ENCODE results near the gene CRYBG1. TPM values are rescaled to one million over a fixed set of nuclear protein-coding genes. Genes with fewer than 3 reads are reported as not detected.
"Not testable (repeated sequence)": the region's sequence is repeated elsewhere in the genome, so short reads cannot be mapped to it uniquely, and the experiment has no call there.

Gene CRYBG1
- total RNA-seq, 2 donors from 2014 or later: 37.4 to 50.7 TPM

DNA sequence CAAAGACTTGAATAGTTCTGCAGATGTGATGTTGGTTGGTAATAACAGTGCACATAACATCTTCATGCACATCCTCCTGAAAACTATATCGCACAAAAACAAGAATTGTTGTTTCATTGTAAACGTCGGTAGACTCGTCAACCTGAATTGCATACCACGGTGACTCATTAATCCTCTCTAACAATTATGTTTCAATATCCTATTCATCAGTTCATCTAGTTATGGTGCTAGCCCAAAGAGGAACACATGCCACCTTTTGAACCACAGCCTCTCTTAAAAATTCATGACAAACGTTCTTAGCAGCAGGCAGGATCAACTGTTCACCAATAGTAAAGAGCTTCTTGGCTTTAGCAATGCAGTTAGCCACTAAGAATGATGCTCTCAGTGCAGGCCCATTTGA is 25.0 kb downstream of the CRYBG1 start:
- no peak for DNase-seq
- peaks cover 6% of the 10 kb centered on the region for H3K4me1 Mint-ChIP-seq (ENCODE audit: low read depth)
- no peak overlapping the region for H3K4me3 Mint-ChIP-seq
- peaks cover 3% of the 10 kb centered on the region for H3K27me3 Mint-ChIP-seq (ENCODE audit: low read depth)
- no peaks in the 10 kb centered on the region for H3K36me3 Mint-ChIP-seq (ENCODE audit: insufficient read depth in 2 of 2)
- ATAC-seq (replicated peaks in 1 of 2): no peak
- H3K27ac Mint-ChIP-seq: no peak overlapping the region
- H3K9me3 Mint-ChIP-seq: no peaks in the 10 kb centered on the region

DNA sequence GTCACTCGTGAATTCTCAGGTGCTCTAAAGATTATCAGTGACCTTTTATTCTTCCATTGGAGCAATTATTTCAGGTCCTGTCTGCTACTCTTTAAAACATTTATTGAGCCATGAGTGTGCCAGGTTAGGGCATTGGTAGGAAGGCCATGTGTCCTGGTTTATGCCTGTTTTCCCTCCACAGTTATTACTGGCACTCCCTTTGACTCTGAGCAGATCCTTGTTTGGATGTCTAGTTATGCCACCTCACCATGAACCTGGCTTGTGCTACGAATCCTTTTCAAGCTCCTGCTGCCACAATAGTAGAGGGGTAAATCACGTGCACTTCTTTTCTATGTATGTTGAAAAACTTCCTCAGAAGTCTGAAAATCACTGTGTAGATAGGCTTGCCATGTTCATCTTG is 27.4 kb downstream of the CRYBG1 start:
- H3K4me1 Mint-ChIP-seq (ENCODE audit: low read depth): no peaks in the 10 kb centered on the region
- H3K27me3 Mint-ChIP-seq (ENCODE audit: low read depth): peaks cover 19% of the 10 kb centered on the region
- no peak overlapping the region for H3K27ac Mint-ChIP-seq
- H3K9me3 Mint-ChIP-seq: no peaks in the 10 kb centered on the region
- no peaks in the 10 kb centered on the region for H3K36me3 Mint-ChIP-seq (ENCODE audit: insufficient read depth in 2 of 2)
- DNase-seq: no peak
- no peak overlapping the region for H3K4me3 Mint-ChIP-seq
- no peak for ATAC-seq (replicated peaks in 1 of 2)

DNA sequence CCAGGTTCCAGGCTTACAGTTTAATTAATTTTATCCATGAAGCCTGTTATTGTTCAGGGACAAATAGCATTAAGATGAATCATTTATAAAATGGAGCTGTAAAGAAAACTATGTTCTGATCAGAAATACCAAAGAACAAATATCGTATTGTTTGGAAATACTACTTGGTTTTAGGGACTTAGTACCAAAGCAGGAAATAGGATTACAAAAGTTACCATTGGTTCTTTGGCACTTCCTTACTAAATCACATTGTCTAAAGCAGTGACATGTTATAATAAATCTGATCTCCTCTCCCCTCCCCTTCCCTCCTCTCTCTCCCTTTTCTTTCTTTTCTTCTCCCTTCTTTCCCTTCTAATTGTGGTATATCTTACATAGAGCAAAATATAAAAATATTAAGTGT is 29.6 kb downstream of the CRYBG1 start:
- no peak for ATAC-seq (replicated peaks in 1 of 2)
- Mint-ChIP-seq H3K4me3 (no peak overlapping the region), H3K27ac (no peak overlapping the region), H3K9me3 (no peaks in the 10 kb centered on the region), H3K36me3 (ENCODE audit: insufficient read depth in 2 of 2) (no peaks in the 10 kb centered on the region), H3K4me1 (ENCODE audit: low read depth) (no peaks in the 10 kb centered on the region), H3K27me3 (ENCODE audit: low read depth) (peaks cover 30% of the 10 kb centered on the region)
- DNase-seq: no peak

DNA sequence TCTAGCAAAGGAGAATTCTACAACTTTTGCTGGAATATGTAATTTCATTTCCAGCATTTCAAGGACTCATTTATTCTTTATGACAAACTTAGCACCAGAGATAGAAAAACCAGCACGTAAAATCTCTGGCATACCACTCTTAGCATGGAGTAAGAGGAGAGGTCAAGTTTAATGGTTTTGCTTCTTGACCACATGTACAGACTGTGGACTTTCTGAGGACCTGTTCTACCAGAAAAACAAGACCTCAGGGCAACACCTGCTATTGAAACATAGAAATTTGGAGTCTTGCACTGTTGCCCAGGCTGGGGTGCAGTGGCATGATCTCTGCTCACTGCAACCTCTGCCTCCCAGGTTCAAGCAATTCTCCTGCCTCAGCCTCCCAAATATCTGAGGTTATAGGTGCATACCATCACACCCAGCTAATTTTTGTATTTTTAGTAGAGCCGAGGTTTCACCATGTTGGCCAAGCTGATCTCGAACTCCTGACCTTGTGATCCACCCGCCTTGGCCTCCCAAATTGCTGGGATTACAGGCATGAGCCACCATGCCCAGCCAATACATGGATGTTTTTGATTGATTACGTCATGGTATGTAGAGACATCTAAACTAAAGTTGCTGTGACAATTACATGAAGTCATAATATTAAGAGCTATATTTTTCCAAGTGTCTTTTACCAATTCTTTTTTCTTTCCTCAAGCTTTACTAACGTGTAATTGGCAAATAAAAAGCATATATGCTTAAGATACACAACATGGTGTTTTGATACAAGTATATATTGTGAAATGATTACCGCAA is 36.1 kb downstream of the CRYBG1 start:
- Mint-ChIP-seq H3K27me3 (ENCODE audit: low read depth) (peaks cover 30% of the 10 kb centered on the region), H3K9me3 (no peaks in the 10 kb centered on the region), H3K36me3 (ENCODE audit: insufficient read depth in 2 of 2) (no peaks in the 10 kb centered on the region), H3K4me1 (ENCODE audit: low read depth) (no peaks in the 10 kb centered on the region), H3K4me3 (no peak overlapping the region), H3K27ac (no peak overlapping the region)
- no peak for DNase-seq
- no peak for ATAC-seq (replicated peaks in 1 of 2)

DNA sequence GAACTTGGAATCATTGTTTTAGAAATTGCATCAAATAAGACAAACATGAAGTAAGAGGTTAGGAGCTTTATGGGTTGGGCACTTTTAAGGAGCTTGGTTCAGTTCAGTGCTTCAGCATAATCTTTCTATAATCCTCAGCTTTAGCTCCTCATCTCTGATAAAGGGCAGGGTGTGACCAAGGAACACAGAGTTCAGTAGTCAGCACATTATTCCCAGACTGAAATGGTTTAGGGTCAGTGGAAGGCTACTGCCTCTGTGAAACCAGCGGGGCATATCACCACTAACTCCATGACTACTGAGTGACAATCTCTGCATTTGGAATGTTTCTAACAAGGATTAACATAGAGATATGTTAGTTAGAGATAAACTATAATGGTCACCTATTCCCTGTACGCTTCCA is 36.9 kb downstream of the CRYBG1 start:
- Mint-ChIP-seq H3K4me3 (no peak overlapping the region), H3K27me3 (ENCODE audit: low read depth) (peaks cover 23% of the 10 kb centered on the region), H3K4me1 (ENCODE audit: low read depth) (no peaks in the 10 kb centered on the region), H3K9me3 (no peaks in the 10 kb centered on the region), H3K27ac (no peak overlapping the region), H3K36me3 (ENCODE audit: insufficient read depth in 2 of 2) (no peaks in the 10 kb centered on the region)
- DNase-seq (no peak), ATAC-seq (replicated peaks in 1 of 2) (no peak)

DNA sequence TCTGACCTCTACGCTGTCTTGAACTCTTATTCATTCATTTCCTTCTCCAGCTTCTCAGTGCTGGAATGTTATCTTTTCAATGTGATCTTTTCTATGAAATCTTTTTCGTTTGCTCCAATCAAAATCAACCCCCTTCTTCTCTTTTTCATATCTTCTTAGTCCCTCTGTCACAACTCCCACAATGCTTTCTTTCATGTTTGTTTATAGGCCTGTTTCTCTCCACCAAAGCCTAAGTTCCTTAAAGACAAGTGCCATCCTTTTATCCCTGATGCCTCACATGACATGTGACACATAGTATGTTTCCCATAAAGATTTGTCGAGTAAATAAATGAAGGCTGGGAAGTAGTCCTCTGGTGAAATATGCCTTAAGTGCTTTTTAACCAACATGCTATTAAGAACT is 38.1 kb downstream of the CRYBG1 start:
- H3K9me3 Mint-ChIP-seq: peaks cover 0 to 2% of the 10 kb centered on the region in 2 donors
- H3K36me3 Mint-ChIP-seq (ENCODE audit: insufficient read depth in 2 of 2): no peaks in the 10 kb centered on the region
- H3K4me1 Mint-ChIP-seq (ENCODE audit: low read depth): no peaks in the 10 kb centered on the region
- ATAC-seq (replicated peaks in 1 of 2) (no peak), DNase-seq (no peak)
- H3K4me3 Mint-ChIP-seq: no peak overlapping the region
- no peak overlapping the region for H3K27ac Mint-ChIP-seq
- peaks cover 25% of the 10 kb centered on the region for H3K27me3 Mint-ChIP-seq (ENCODE audit: low read depth)

DNA sequence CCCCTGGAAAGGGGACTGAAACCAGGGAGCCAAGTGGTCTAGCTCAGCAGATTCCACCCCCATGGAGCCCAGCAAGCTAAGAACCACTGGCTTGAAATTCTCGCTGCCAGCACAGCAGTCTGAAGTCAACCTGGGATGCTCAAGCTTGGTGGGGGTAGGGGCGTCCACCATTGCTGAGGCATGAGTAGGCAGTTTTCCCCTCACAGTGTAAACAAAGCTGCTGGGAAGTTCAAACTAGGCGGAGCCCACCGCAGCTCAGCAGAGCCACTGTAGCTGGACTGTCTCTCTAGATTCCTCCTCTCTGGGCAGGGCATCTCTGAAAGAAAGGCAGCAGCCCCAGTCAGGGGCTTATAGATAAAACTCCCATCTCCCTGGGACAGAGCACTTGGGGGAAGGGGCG is 44.5 kb downstream of the CRYBG1 start:
- not testable (repeated sequence) for DNase-seq; H3K36me3 Mint-ChIP-seq (ENCODE audit: insufficient read depth in 2 of 2); H3K9me3 Mint-ChIP-seq; ATAC-seq (replicated peaks in 1 of 2); H3K4me3 Mint-ChIP-seq; H3K27ac Mint-ChIP-seq; H3K4me1 Mint-ChIP-seq (ENCODE audit: low read depth)
- peaks cover 30% of the 10 kb centered on the region for H3K27me3 Mint-ChIP-seq (ENCODE audit: low read depth)

DNA sequence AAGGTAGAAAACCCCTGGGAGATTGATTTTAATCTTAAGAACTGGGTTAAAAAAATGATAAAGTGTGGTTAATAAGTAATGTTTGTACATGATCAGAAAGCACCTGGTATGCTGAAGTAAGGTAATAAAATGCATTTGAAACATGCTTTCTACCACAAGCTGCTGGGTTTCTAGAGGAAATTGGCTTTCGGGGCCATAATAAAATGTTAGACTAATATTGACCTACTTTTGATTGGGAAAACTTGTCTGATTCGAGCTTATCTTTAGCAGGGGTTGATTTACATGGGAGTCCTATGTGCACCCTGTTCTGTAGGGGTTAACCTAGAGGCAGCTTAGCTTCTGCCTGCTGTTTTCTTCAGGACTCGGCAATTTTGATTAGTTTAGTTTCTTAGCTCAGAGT is 50.5 kb downstream of the CRYBG1 start:
- DNase-seq (no peak), ATAC-seq (replicated peaks in 1 of 2) (no peak)
- H3K36me3 Mint-ChIP-seq (ENCODE audit: insufficient read depth in 2 of 2): peaks cover 0 to 5% of the 10 kb centered on the region in 2 donors
- no peaks in the 10 kb centered on the region for H3K4me1 Mint-ChIP-seq (ENCODE audit: low read depth)
- H3K4me3 Mint-ChIP-seq: no peak overlapping the region
- H3K27ac Mint-ChIP-seq: no peak overlapping the region
- peaks cover 2 to 7% of the 10 kb centered on the region in 2 donors for H3K9me3 Mint-ChIP-seq
- H3K27me3 Mint-ChIP-seq (ENCODE audit: low read depth): peaks cover 41% of the 10 kb centered on the region

DNA sequence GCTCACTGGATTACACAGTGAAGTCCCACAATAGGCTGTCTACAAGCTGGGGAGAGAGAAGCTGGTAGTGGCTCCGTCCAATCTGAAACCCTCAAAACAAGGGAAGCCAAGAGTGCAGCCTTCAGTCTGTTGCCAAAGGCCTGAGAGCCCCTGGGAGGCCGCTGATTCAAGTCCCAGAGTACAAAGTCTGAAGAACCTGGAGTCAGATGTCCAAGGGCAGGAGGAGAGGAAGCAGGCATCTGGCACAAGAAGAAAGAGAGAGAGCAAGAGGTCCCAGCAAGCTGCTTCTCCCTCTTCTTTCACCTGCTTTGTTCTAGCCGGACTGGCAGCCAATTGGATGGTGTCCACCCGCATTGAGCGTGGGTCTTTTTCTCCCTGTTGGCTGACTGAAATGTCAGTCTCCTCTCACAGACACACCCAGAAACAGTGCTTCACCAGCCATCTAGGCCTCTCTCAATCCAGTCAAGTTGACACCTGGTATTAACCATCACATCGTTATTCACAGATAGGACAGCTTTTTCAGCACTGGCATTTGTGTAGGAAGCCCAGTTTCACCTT is 51.2 kb downstream of the CRYBG1 start:
- no peaks in the 10 kb centered on the region for H3K4me1 Mint-ChIP-seq (ENCODE audit: low read depth)
- peaks cover 0 to 5% of the 10 kb centered on the region in 2 donors for H3K36me3 Mint-ChIP-seq (ENCODE audit: insufficient read depth in 2 of 2)
- peaks cover 43% of the 10 kb centered on the region for H3K27me3 Mint-ChIP-seq (ENCODE audit: low read depth)
- H3K4me3 Mint-ChIP-seq: no peak overlapping the region
- peaks cover 2 to 7% of the 10 kb centered on the region in 2 donors for H3K9me3 Mint-ChIP-seq
- DNase-seq (no peak), ATAC-seq (replicated peaks in 1 of 2) (no peak)
- H3K27ac Mint-ChIP-seq: no peak overlapping the region

DNA sequence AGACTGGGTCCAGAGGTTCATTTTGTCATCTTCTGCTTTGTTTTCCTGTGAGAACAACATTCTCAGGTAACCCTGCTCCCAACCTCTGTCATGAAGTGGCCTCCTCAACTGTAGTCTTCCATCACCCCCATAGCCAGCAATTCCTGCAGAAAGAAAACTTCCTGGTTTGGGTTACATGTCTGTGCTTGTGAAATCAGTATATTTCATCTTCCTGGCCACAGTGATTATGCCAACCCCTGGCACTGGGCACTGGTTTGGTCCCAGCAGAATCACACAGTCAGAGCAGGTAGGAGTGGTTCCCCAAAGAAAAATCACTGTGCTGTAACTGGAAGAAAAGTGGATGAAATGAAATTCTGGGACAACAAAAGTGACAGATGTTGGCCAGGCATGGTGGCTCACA is 52.5 kb downstream of the CRYBG1 start:
- Mint-ChIP-seq H3K27me3 (ENCODE audit: low read depth) (peaks cover 45% of the 10 kb centered on the region), H3K27ac (no peak overlapping the region), H3K36me3 (ENCODE audit: insufficient read depth in 2 of 2) (no peaks in the 10 kb centered on the region), H3K4me1 (ENCODE audit: low read depth) (no peaks in the 10 kb centered on the region), H3K4me3 (no peak overlapping the region), H3K9me3 (no peaks in the 10 kb centered on the region)
- ATAC-seq (replicated peaks in 1 of 2): no peak
- DNase-seq: no peak

DNA sequence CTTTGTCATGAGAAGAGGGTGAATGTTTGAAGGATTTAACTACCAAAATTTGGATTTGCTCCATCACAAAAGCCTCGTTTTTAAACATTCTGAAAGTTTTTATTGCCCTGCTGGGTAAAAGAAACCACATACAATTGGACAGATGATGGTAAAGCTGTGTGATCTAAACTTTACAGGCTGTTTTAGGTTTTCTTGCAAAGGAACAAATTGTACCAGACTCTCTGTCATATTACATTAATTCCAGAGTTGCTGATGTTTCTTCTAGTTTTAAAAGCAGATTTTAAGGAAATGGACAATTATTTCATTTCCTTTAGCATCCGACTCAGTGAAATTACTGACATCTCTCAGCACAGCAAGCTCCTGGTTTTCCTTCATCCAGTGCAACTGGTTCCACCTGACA is 53.2 kb downstream of the CRYBG1 start:
- H3K9me3 Mint-ChIP-seq: no peaks in the 10 kb centered on the region
- no peaks in the 10 kb centered on the region for H3K36me3 Mint-ChIP-seq (ENCODE audit: insufficient read depth in 2 of 2)
- DNase-seq (no peak), ATAC-seq (replicated peaks in 1 of 2) (no peak)
- H3K27ac Mint-ChIP-seq: no peak overlapping the region
- peaks cover 46% of the 10 kb centered on the region for H3K27me3 Mint-ChIP-seq (ENCODE audit: low read depth)
- no peaks in the 10 kb centered on the region for H3K4me1 Mint-ChIP-seq (ENCODE audit: low read depth)
- no peak overlapping the region for H3K4me3 Mint-ChIP-seq

DNA sequence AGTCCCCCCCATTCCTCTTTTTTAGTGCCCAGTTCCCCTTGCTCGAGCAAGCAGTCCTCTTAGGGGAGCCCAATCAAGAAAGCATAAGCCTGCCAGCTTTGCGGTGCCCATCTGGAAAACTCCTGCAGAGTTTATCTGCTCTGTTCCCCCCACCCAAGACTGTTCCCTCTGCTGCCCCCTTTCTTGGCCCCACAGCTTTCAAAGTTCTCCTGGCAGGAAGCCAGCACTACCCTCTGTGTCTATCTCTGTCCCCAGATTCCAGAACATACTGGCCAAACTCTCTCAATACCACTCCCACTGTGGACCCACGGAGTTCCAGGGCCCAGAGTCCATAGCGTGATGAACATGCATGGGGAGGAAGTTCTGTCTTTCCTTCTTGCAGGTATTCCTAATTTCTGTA is 55.4 kb downstream of the CRYBG1 start:
- Mint-ChIP-seq H3K4me1 (ENCODE audit: low read depth) (no peaks in the 10 kb centered on the region), H3K36me3 (ENCODE audit: insufficient read depth in 2 of 2) (no peaks in the 10 kb centered on the region), H3K4me3 (no peak overlapping the region), H3K27ac (no peak overlapping the region), H3K9me3 (no peaks in the 10 kb centered on the region), H3K27me3 (ENCODE audit: low read depth) (peaks cover 40% of the 10 kb centered on the region)
- DNase-seq (no peak), ATAC-seq (replicated peaks in 1 of 2) (no peak)

DNA sequence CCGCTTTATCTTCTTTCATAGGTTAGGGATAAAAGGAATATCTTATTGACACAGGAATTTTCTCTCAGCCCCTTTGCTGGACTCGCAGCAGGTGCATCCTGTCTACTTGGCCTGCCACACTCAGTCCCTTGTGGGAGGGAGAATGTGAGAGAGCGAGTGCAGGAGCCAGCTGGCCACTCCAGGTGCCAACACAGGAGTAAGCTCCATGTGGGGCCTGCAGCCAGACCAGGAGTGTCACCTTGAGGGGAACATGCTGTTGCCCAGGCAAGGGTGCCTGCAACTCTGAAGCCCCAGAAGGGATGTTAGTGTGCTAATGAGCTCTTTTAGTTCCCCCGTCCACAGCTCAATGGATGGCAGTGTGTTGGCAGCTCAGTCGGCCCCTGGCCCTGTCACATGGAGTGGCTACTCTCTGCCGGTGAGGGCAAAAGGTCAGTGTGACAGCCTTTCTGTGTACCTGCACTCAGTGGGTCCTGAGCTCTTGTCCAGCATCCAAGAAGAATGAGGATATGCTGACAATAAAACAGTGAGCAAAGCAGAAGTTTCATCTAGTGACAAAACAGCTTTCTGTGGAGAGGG is 57.1 kb downstream of the CRYBG1 start:
- Mint-ChIP-seq H3K4me3 (no peak overlapping the region), H3K27ac (no peak overlapping the region), H3K4me1 (ENCODE audit: low read depth) (no peaks in the 10 kb centered on the region), H3K9me3 (no peaks in the 10 kb centered on the region), H3K27me3 (ENCODE audit: low read depth) (peaks cover 40% of the 10 kb centered on the region), H3K36me3 (ENCODE audit: insufficient read depth in 2 of 2) (no peaks in the 10 kb centered on the region)
- no peak for ATAC-seq (replicated peaks in 1 of 2)
- no peak for DNase-seq

Data from activated T-cell treated with anti-CD3 and anti-CD28 coated beads, Interleukin-2, amount 50 U/mL, for 72 hours (primary cell).